AG10803 (cell line): ENCODE measurements around the gene NPL.

ENCODE experiments used
- DNase-seq: peaks from one replicate; pipeline ENCODE4 v3.0.0; 2010; ENCODE audit warnings: low read depth
- H3K4me3 ChIP-seq: 2 replicates; pipeline ENCODE4 v1.5.1; 2011; ENCODE audit warnings: mild to moderate bottlenecking, low read length, control low read depth
- CTCF ChIP-seq: conservative IDR thresholded peaks from 2 replicates; pipeline ENCODE4 v1.5.1; 2011; ENCODE audit warnings: mild to moderate bottlenecking, low read length, control low read depth, inconsistent platforms

Gene NPL

GRCh38 chr1:182867861-182868260, 78.3 kb downstream of the NPL start:
- no peak for TF ChIP-seq CTCF
- no peak overlapping the region for H3K4me3 ChIP-seq
- no peak for DNase-seq

GRCh38 chr1:182869241-182869666, 79.7 kb downstream of the NPL start:
- DNase-seq: no peak
- TF ChIP-seq CTCF: no peak
- no peak overlapping the region for H3K4me3 ChIP-seq

- no peak for TF ChIP-seq CTCF
- no peak for DNase-seq
- H3K4me3 ChIP-seq: no peak overlapping the region
Measured at GRCh38 chr1:182872881-182873280, 83.3 kb downstream of the NPL start.

GRCh38 chr1:182875889-182876288, 86.3 kb downstream of the NPL start:
- TF ChIP-seq CTCF: no peak
- no peak for DNase-seq
- no peak overlapping the region for H3K4me3 ChIP-seq

- DNase-seq: no peak
- H3K4me3 ChIP-seq: no peak overlapping the region
- no peak for TF ChIP-seq CTCF
Measured at GRCh38 chr1:182877331-182877730, 87.8 kb downstream of the NPL start.

- no peak for DNase-seq
- TF ChIP-seq CTCF: no peak
- no peak overlapping the region for H3K4me3 ChIP-seq
Measured at GRCh38 chr1:182877842-182878241, 88.3 kb downstream of the NPL start.
